ENCODE measurements around the gene LMX1A. TPM values are rescaled to one million over a fixed set of nuclear protein-coding genes. Genes with fewer than 3 reads are reported as not detected.
A peak's percentile ranks its signal among the peaks of the same experiment; 100 is the strongest.

The LMX1A gene
- total RNA-seq, 2 donors from 2014 or later, result not detected

- Mint-ChIP-seq H3K36me3 (ENCODE audit: low read depth) (peaks cover 7% of the 10 kb centered on the region), H3K27me3 (peaks cover 79% of the 10 kb centered on the region), H3K27ac (no peak overlapping the region), H3K4me3 (no peak overlapping the region), H3K4me1 (peaks cover 6% of the 10 kb centered on the region)
- H3K9me3 ChIP-seq (ENCODE audit: control insufficient read depth, low read length, poor library complexity, severe bottlenecking), result no peaks in the 10 kb centered on the region
- no peak for ATAC-seq
- DNase-seq, result no peak
Measured at GRCh38 chr1:165381745-165382505, 25.4 kb upstream of the LMX1A start.

GRCh38 chr1:165376811-165377311 is 20.3 kb upstream of the LMX1A start:
- Mint-ChIP-seq H3K27ac (no peak overlapping the region), H3K4me1 (peaks cover 20% of the 10 kb centered on the region), H3K4me3 (peak overlapping the region; percentile 83), H3K27me3 (peaks cover 76% of the 10 kb centered on the region), H3K36me3 (ENCODE audit: low read depth) (peaks cover 2% of the 10 kb centered on the region)
- no peaks in the 10 kb centered on the region for H3K9me3 ChIP-seq (ENCODE audit: control insufficient read depth, low read length, poor library complexity, severe bottlenecking)
- DNase-seq (no peak), ATAC-seq (no peak)

- H3K4me3 Mint-ChIP-seq, result peak overlapping the region; percentile 83
- peaks cover 3% of the 10 kb centered on the region for H3K36me3 Mint-ChIP-seq (ENCODE audit: low read depth)
- H3K4me1 Mint-ChIP-seq, result peaks cover 22% of the 10 kb centered on the region
- H3K9me3 ChIP-seq (ENCODE audit: control insufficient read depth, low read length, poor library complexity, severe bottlenecking), result no peaks in the 10 kb centered on the region
- peaks cover 76% of the 10 kb centered on the region for H3K27me3 Mint-ChIP-seq
- DNase-seq, result no peak
- H3K27ac Mint-ChIP-seq, result no peak overlapping the region
- peak; percentile 78 for ATAC-seq
Measured at GRCh38 chr1:165376041-165376810, 19.7 kb upstream of the LMX1A start.

- no peaks in the 10 kb centered on the region for H3K9me3 ChIP-seq (ENCODE audit: control insufficient read depth, low read length, poor library complexity, severe bottlenecking)
- Mint-ChIP-seq H3K4me1 (peaks cover 22% of the 10 kb centered on the region), H3K27me3 (peaks cover 76% of the 10 kb centered on the region), H3K27ac (no peak overlapping the region), H3K36me3 (ENCODE audit: low read depth) (peaks cover 7% of the 10 kb centered on the region), H3K4me3 (peak overlapping the region; percentile 83)
- DNase-seq (no peak), ATAC-seq (no peak)
Measured at GRCh38 chr1:165375623-165376022, 19.1 kb upstream of the LMX1A start.

GRCh38 chr1:165371588-165372225 is 15.2 kb upstream of the LMX1A start:
- no peaks in the 10 kb centered on the region for H3K9me3 ChIP-seq (ENCODE audit: control insufficient read depth, low read length, poor library complexity, severe bottlenecking)
- DNase-seq (no peak), ATAC-seq (no peak)
- Mint-ChIP-seq H3K36me3 (ENCODE audit: low read depth) (peaks cover 8% of the 10 kb centered on the region), H3K27me3 (peaks cover 86% of the 10 kb centered on the region), H3K27ac (no peak overlapping the region), H3K4me3 (no peak overlapping the region), H3K4me1 (peaks cover 18% of the 10 kb centered on the region)

GRCh38 chr1:165369255-165369848 is 12.8 kb upstream of the LMX1A start:
- Mint-ChIP-seq H3K27me3 (peaks cover 86% of the 10 kb centered on the region), H3K4me3 (no peak overlapping the region), H3K27ac (no peak overlapping the region), H3K4me1 (peaks cover 7% of the 10 kb centered on the region), H3K36me3 (ENCODE audit: low read depth) (peaks cover 12% of the 10 kb centered on the region)
- peak; percentile 32 to 51 (median 33) for DNase-seq
- no peaks in the 10 kb centered on the region for H3K9me3 ChIP-seq (ENCODE audit: control insufficient read depth, low read length, poor library complexity, severe bottlenecking)
- ATAC-seq, result peak; percentile 71

GRCh38 chr1:165367375-165367993 is 11.0 kb upstream of the LMX1A start:
- ATAC-seq (peak; percentile 84), DNase-seq (peak; percentile 61 to 75 (median 63))
- no peak overlapping the region for H3K4me3 Mint-ChIP-seq

GRCh38 chr1:165365341-165365740 is 8.8 kb upstream of the LMX1A start:
- no peak overlapping the region for H3K4me3 Mint-ChIP-seq
- H3K4me1 Mint-ChIP-seq, result peaks cover 7% of the 10 kb centered on the region
- DNase-seq, result no peak
- H3K27me3 Mint-ChIP-seq, result peaks cover 78% of the 10 kb centered on the region
- ATAC-seq, result no peak
- H3K36me3 Mint-ChIP-seq (ENCODE audit: low read depth), result peaks cover 10% of the 10 kb centered on the region
- no peaks in the 10 kb centered on the region for H3K9me3 ChIP-seq (ENCODE audit: control insufficient read depth, low read length, poor library complexity, severe bottlenecking)
- H3K27ac Mint-ChIP-seq, result no peak overlapping the region

More at GRCh38 chr1:165367375-165367993, 11.0 kb upstream of the LMX1A start:
- Mint-ChIP-seq H3K4me1 (peaks cover 11% of the 10 kb centered on the region), H3K27ac (no peak overlapping the region), H3K36me3 (ENCODE audit: low read depth) (peaks cover 18% of the 10 kb centered on the region), H3K27me3 (peaks cover 81% of the 10 kb centered on the region)
- H3K9me3 ChIP-seq (ENCODE audit: control insufficient read depth, low read length, poor library complexity, severe bottlenecking), result no peaks in the 10 kb centered on the region

GRCh38 chr1:165364568-165365133 is 8.1 kb upstream of the LMX1A start:
- ATAC-seq, result no peak
- H3K4me1 Mint-ChIP-seq, result peaks cover 7% of the 10 kb centered on the region
- peaks cover 10% of the 10 kb centered on the region for H3K36me3 Mint-ChIP-seq (ENCODE audit: low read depth)
- H3K27ac Mint-ChIP-seq, result no peak overlapping the region
- H3K9me3 ChIP-seq (ENCODE audit: control insufficient read depth, low read length, poor library complexity, severe bottlenecking), result no peaks in the 10 kb centered on the region
- no peak for DNase-seq
- H3K27me3 Mint-ChIP-seq, result peaks cover 80% of the 10 kb centered on the region
- no peak overlapping the region for H3K4me3 Mint-ChIP-seq

GRCh38 chr1:165356876-165357275 is 361 bp upstream of the LMX1A start:
- DNase-seq (no peak), ATAC-seq (no peak)
- Mint-ChIP-seq H3K4me1 (peaks cover 16% of the 10 kb centered on the region), H3K36me3 (ENCODE audit: low read depth) (peaks cover under 1% of the 10 kb centered on the region), H3K27ac (no peak overlapping the region), H3K27me3 (peaks cover 85% of the 10 kb centered on the region), H3K4me3 (no peak overlapping the region)
- H3K9me3 ChIP-seq (ENCODE audit: control insufficient read depth, low read length, poor library complexity, severe bottlenecking), result no peaks in the 10 kb centered on the region

- ATAC-seq (no peak), DNase-seq (no peak)
- no peaks in the 10 kb centered on the region for H3K9me3 ChIP-seq (ENCODE audit: control insufficient read depth, low read length, poor library complexity, severe bottlenecking)
- Mint-ChIP-seq H3K27ac (no peak overlapping the region), H3K36me3 (ENCODE audit: low read depth) (peaks cover 2% of the 10 kb centered on the region), H3K4me1 (peaks cover 19% of the 10 kb centered on the region), H3K4me3 (peak overlapping the region; percentile 43), H3K27me3 (peaks cover 83% of the 10 kb centered on the region)
Measured at GRCh38 chr1:165355139-165355976, 1.2 kb downstream of the LMX1A start.
